Measurements from ENCODE around the gene GPR4.
"Not testable (repeated sequence)": the region's sequence is repeated elsewhere in the genome, so short reads cannot be mapped to it uniquely, and the experiment has no call there.

Gene GPR4

DNA sequence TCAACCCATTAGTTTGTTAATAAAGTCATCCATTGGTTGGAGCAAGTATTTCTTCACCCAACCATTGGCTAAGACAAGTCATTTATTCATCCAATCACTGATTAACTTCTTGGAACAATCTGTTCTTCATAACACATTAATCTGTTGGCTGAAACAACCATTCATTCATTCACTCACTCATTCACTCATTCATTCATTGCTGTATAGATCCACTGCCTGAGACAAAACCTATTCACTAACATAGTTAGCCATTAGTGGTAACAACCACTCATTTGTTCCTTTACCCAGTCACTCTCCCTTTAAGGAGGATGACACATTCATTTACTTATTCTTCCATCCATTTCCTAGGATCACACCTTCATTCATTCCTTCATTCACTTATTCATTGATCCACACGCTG is 22.0 kb upstream of the GPR4 start:
- no peak for DNase-seq (ENCODE audit: low read depth in 1 of 2, low spot score in 1 of 2)

GRCh38 chr19:45621976-45622503 is 20.0 kb upstream of the GPR4 start:
- no peak for DNase-seq (ENCODE audit: low read depth in 1 of 2, low spot score in 1 of 2)

DNA sequence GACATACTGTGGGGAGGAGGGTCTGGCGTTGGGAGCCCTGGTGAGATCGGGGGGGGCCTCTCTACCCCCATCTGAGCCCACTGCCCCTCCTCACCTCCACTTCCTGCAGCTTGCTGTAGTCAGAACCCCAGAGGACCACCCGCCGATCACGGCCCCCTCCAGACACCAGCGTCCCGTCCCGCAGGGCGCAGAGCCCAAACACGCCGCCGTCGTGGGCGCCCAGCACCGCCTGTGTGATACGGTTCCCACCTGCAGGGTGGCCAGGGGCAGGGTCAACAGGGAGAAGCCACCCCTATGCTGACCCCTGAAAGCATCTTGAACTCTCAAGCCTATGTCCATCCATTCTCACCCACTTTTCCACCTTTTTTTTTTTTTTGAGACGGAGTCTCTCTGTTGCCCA is 19.4 kb upstream of the GPR4 start:
- no peak for DNase-seq (ENCODE audit: low read depth in 1 of 2, low spot score in 1 of 2)

- no peak for DNase-seq (ENCODE audit: low read depth in 1 of 2, low spot score in 1 of 2)
Observed at GRCh38 chr19:45616704-45617017, 14.6 kb upstream of the GPR4 start.

- DNase-seq (ENCODE audit: low read depth in 1 of 2, low spot score in 1 of 2) = peak; percentile 54 to 70
Observed at GRCh38 chr19:45615795-45616703, 14.0 kb upstream of the GPR4 start.

GRCh38 chr19:45615056-45615455 is 13.0 kb upstream of the GPR4 start:
- not testable (repeated sequence) for DNase-seq (ENCODE audit: low read depth in 1 of 2, low spot score in 1 of 2)

- DNase-seq (ENCODE audit: low read depth in 1 of 2, low spot score in 1 of 2) = peak in 1 of 2 donors; percentile 34
Observed at GRCh38 chr19:45613926-45614725, 12.1 kb upstream of the GPR4 start.

GRCh38 chr19:45608948-45609347 is 6.9 kb upstream of the GPR4 start:
- no peak for DNase-seq (ENCODE audit: low read depth in 1 of 2, low spot score in 1 of 2)

DNA sequence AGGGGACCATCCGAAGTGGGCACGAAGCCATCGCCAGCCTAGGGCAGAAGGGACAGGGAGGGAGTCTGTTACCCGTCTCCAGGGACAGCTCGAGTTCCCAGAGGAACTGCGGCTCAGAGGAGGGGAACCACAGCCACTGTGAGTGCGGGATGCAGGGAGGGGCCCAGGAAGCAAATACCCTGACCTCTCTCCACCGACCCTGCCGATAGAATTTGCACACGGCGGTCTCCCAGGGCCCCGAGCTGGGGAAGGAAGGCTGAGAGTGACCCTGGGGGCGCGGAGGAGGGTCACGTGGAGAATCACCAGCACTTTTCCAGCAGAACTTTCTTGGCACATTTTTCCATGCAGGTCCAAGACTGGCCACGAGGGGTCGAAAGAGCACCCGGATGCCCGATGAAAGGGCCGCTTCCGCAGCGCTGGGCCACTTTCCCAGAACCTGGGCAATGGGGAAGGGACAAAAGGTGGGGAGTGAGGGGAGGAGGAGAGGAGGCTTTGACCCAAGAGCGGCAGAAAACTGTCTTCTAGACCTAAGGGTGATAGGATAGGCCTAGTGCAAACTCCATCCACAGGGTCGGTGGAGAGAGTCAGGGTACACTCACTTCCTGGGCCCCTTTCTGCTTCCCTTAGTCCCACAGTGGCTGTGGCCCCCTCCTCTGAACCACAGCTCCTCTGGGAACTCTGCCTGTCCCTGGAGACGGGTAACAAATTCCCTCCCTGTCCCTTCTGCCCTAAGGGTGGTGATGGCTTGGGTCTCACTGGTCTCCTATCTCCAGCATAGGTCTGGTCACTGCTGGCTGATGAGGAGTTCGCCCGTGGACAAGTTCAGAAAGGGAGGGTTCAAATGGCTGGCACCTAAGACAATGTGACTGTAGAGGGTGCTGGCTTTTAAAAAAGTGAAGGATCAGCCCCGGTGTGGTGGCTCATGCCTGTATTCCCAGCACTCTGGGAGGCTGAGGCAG is 5.3 kb upstream of the GPR4 start:
- peak in 1 of 2 donors; percentile 36 for DNase-seq (ENCODE audit: low read depth in 1 of 2, low spot score in 1 of 2)

- DNase-seq (ENCODE audit: low read depth in 1 of 2, low spot score in 1 of 2) = no peak
Observed at GRCh38 chr19:45601115-45601514, 897 bp downstream of the GPR4 start.

- no peak for DNase-seq (ENCODE audit: low read depth in 1 of 2, low spot score in 1 of 2)
Observed at GRCh38 chr19:45600340-45600885, 1.6 kb downstream of the GPR4 start.

DNA sequence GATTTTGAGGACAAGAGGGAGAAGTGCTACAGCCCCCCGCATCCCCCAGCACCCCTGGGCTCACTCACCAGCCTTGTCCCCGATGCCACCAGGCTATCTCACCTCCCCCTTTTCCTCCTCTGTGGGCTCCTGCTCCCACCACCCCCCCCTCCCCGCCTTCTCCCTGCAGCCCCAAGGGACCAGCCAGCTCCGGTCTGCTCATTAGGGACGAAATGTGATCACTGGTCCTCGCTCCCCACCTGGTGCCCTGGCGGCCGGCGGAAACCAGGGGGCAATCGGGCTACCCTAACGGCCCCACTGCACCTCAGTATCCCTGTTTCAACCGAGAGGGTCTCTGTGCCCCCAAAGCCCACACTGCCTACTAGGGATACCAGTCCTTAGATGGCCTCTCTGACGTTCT is 2.7 kb downstream of the GPR4 start:
- no peak for DNase-seq (ENCODE audit: low read depth in 1 of 2, low spot score in 1 of 2)

DNA sequence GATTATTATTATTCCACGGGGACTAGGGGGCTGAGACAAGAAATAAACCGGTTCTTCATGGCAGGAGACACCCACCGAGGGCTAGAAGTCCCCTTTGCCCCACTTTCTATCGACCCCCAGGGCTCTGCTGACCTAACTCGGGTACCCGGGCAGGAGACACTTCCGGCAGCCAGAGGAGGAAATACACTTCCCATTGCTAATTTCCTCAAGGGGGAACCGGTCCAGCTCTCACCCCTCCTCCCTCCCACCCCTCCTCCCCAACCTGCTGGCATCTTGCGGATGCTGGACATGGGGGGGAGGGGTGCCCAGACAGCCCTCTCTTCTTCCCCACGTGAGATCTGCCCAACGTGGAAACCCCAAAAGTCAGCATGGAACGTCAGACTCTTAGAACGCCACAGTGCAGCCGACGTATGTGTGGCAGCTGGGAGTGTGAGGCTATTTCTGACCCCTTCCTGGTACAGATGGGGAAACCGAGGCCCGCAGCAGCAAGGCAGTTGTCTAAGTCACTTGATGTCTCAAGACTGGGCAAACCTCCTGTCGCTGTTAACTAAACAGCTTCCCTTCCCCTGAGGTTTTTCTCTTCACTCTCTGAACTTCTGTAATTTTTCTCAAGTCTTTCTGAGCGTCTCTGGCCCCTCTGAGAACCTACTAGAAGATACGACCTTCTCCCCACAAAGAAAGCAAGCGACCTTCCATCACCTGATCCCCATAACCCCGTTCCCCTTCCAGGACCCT is 3.6 kb downstream of the GPR4 start:
- DNase-seq (ENCODE audit: low read depth in 1 of 2, low spot score in 1 of 2) = no peak

GRCh38 chr19:45597425-45598111 is 4.4 kb downstream of the GPR4 start:
- no peak for DNase-seq (ENCODE audit: low read depth in 1 of 2, low spot score in 1 of 2)

- DNase-seq (ENCODE audit: low read depth in 1 of 2, low spot score in 1 of 2) = no peak
Observed at GRCh38 chr19:45595814-45596213, 6.2 kb downstream of the GPR4 start.

- DNase-seq (ENCODE audit: low read depth in 1 of 2, low spot score in 1 of 2) = no peak
Observed at GRCh38 chr19:45593520-45593919, 8.5 kb downstream of the GPR4 start.

GRCh38 chr19:45592366-45592765 is 9.6 kb downstream of the GPR4 start:
- DNase-seq (ENCODE audit: low read depth in 1 of 2, low spot score in 1 of 2) = no peak

- no peak for DNase-seq (ENCODE audit: low read depth in 1 of 2, low spot score in 1 of 2)
Observed at GRCh38 chr19:45591638-45592005, 10.4 kb downstream of the GPR4 start.

GRCh38 chr19:45591004-45591637 is 10.9 kb downstream of the GPR4 start:
- no peak for DNase-seq (ENCODE audit: low read depth in 1 of 2, low spot score in 1 of 2)
